ENCODE results near the gene CAMK1.
"Not testable (repeated sequence)": the region's sequence is repeated elsewhere in the genome, so short reads cannot be mapped to it uniquely, and the experiment has no call there.

Gene CAMK1

DNA sequence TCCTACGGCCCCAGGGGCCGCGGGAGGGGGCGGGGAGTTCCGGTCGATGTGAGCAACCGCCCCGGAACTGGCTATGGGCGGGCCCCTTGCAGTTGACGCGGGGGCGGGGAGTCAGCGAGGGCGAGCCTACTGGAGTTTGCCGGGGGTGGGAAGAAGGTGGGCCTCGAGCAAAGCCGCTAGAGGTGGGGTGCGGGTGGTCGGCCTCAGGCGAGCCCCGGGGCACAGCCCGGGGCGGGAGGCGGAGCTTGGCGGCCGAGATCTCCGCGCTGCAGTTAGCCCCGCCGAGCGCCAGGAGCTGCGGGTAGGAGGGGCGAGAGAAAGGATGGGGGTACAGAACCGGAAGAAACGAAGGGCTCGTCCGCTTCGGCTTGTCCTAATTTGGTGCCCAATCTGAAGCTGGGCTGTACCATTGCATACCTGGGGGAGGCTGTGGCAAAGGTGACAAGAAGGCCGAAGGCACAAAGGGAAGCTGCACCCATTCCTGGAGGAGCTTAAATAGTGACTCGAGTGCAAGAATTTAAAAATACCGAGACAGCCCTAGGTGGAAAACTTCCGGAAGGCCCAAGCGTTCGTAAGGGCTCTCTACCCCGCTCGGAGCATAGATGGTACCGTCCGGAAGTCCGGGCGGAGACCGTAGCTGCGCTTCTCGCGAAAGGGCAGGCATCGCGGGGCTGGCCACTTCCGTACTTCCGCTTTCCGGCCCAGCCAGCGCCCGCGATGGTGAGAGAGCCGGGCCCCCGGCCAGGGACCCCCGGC, 22.8 kb upstream of the CAMK1 start, which contains the start of the genes ARPC4 and TADA3:
Gene ARPC4, plus strand, starts transcription at position 678 of the 756 bp plus-strand sequence. Its CDS starts 40 bp downstream, at position 718.
Gene TADA3, minus strand, starts transcription at position 69 of the 756 bp plus-strand sequence. CDS start 1,007 bp downstream, outside the sequence.
- DNase-seq = peak; percentile 91

DNA sequence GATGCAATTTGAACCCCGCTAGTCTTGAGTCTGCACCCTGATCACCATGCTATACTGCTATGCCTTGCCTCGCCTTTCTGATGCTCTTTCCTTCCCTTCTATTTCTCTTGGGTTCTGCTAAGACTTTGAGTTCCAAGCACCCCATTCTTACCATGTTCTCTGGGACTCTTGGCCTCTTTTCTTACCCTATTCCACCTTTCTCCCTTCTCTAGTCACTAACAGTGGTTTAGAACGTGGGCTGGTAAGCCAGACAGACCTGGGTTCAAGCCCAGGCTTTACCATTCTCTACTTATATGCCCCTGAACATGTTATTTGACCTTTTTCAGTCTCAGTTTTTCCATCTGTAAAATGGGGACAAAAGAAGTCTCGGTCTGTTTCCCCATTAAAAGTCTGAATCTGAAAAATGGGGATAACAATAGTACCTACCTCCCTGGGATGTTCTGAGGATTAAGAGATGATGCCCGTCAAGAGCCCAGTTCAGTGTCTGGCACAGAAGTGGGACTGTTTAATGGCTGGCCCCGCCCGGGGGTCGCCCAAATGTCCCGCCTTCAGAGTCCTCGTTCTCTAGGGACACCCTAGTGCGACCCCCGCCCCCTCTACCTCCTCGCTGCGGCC, 22.1 kb upstream of the CAMK1 start:
- no peak for DNase-seq

DNA sequence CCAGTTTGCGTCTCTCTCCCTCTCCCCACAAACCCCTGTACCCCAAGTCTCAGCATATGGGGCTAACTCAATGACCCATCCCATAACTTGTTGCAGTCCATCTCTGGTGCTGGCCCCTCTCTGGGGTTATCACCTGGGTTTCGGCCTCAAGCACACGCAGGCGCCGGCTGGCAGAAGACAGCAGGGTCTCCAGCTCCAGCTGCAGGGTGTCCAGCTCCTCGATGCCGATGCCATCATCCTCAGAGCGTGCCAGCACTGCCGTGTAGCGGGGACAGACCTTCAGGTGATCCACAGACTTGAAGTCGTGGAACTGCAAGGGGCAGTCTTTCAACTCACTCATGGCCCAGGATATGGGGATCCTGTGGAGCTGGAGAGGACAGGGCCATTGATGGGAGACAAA, 21.4 kb upstream of the CAMK1 start:
- no peak for DNase-seq

DNA sequence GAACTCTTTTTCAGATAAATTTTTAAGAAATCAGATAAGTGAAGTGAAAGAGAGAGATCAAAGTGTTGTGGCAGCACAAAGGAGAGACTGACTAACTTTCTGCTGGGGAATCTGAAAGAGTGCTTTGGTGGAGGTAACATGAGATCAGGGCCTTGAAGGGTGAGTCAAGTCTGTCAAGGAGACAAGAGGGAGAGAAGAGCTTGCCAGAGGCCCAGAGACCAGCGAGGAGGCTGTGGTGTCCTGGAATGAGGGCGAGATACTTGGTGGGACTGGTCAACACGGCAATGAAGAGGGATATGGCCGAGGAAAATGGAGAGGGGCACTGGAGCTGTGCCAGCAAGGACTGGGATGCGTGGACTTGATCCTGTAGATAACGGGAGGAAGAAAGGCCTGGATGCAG, 18.0 kb upstream of the CAMK1 start:
- DNase-seq = no peak

DNA sequence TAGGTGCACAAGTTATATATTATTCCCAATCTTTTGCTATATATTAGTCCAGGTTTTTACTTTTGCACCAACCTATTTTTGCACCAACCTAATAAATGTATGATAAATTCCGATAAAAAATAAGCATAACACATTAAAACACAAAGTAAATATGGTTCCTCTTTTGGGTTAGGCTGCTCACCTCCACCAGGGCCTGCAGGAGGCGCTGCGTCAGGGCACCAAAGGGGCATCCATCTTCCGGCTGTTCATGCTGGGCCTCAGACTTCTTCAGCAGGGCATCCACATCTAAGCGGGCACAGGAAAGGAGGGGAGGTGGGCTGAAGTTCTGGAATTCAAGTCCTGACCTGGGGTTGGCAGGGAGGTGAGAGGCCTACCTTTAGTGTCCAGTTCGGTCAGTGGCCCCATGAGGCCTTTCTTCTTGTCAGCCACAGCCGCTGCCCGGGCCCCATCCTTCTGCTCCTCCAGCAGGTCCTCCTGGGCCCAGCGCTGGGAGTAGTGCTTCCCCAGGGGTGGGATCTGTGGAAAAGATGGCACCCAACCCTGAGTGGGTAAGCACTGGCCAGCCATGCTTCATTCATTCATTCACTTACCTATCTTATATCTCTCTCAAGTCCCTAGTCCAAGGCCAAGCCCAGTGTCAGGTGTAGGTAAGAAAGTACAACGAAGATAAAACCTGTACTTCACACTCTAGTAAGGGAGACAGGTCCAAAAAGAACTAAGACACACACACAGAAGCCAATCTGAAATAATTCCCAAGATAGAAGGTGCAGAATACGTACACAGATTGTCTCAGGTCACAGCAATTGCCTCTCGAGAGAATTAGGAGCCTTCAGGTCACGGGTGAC, 17.3 kb upstream of the CAMK1 start:
- DNase-seq = no peak

DNA sequence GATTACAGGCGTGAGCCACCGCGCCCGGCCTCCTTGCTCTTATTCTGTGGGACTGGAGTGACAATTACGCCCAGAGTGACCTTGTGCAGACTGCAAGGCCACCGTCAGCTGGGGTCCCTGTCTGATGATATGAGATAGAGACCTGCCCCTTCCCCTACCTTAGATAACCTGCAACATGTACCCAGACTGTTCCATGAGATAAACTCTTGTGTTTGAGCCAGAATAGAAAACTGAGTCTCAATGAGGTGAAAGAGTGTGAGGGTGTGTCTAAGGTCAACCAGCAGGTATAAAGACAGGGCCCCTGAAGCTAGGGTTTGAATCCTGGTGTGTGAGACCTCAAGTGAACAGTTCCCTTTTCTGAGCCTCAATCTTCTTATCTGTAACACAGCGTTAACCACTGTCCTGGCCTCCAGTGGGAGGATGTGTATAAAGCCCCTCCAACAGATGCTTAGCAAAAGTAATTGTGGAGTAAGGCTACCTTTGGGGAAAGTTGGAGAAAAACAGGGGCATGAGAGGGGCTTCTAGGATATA, 16.5 kb upstream of the CAMK1 start:
- no peak for DNase-seq

DNA sequence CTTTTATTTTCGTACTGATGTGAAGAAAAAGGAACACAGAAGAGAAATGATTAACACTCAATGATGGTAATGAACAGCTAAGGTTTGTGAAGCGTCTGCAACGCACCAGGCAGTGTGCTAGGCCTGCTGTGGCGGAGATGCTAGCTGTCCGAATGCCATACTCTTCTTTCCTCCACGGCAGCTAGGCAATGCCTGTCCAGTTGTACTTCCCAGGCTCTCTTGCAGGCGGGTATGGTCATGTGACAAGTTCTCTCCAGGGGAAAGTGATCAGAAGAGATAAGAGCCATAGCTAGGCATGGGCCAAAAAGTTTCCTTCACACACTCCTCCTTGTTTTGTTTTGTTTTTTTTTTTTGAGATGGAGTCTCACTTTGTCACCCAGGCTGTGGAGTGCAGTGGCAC, 15.9 kb upstream of the CAMK1 start:
- no peak for DNase-seq

DNA sequence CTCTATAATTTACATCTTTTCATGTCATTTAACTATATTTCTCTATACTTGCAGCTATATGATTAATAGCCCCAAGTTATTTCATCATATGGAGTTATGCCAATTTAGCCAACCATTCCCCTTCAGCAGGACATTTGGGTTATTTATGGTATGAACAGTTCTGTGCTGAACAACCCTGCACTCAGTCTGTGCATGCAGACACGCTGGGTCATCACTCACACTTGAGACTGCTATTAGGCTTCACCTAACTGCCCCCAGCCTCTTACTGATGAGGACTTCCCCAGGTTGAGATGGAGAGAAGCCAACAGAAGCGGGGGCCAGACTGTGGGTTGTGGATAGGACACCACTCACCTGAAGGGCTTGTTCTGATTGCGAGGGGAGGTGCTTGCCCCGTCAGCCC, 15.2 kb upstream of the CAMK1 start:
- no peak for DNase-seq

DNA sequence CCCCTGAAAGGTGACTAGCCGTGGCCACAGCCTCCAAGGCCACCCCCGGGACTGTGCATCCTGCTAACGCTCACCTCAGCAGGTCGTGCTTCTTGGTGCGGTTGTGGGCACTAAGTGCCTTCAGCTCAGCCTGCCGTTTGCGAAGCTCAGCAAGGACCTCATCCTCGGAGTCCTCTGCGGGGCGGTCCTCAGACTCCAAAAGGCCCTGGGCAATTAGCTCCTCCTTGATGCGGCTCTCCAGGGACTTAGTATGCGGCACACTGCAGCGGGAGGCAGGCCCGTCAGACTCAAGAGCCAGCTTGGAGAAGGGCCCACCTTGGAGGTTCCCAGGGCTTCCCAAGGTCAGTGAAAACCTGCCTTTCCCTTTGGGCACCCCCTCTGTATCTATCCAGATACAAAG, 14.2 kb upstream of the CAMK1 start:
- no peak for DNase-seq

DNA sequence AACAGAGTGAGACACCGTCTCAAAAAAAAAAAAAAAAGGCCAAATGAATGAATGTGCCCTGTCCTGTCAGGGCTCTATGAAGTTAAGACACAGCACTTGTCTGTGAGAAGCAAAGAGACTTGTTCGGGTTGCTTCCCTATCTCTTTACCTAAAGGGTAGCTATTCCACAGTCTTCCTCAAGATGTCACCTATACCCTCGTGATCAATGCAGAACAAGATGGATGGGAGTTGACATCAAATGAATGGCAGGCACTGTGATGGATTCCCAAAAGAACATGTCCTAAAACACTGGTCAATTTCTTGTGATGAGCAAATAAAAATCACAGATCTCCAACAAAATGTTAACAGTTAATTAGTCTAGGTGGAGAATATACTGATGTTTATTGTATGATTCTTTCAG, 13.0 kb upstream of the CAMK1 start:
- DNase-seq = peak in 1 of 2 donors; percentile 29

DNA sequence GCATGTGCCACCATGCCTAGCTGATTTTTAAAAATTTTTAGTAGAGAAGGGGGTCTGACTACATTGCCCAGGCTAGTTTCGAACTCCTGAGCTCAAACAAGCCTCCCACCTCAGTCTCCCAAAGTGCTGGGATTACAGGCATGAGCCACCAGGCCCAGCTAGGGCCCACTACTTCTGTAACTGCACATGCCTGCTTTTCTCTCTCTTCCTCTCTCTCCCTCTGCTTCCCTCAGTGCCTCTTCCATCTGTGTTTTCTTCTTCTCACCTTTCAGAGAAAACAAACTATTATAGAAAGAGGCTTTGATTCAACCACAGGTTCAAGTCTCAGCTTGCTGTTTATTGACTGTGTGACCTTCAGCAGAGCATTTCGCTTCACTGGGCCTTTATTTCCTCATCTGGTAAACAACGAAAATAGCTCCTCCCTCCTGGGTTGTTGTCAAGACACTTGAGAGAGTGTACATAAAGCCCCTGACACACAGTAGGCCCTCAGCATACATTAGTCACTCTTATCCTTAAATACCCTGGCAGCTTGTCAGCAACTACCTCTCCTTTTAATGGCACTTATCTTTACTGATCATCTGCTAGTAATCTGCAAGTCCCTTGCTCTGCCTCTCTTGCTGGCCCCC, 12.3 kb upstream of the CAMK1 start:
- no peak for DNase-seq

DNA sequence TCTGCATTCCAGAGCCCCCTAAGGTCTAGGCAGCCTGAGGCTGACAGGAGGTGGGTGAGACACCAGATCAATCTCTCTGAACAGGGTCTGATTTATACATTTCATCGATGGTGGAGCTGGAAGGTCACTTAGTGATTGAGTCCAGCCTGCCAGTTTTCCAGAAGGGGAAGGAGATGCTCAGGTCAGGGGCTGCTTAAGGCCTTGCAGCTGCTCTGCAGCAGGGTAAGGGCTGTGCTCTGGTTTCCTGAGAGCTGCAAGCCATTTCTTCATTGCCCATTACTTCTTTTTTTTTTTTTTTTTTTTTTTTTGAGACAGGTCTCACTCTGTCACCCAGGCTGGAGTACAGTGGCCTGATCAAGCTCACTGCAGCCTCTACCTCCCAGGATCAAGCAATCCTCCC, 11.8 kb upstream of the CAMK1 start:
- no peak for DNase-seq

DNA sequence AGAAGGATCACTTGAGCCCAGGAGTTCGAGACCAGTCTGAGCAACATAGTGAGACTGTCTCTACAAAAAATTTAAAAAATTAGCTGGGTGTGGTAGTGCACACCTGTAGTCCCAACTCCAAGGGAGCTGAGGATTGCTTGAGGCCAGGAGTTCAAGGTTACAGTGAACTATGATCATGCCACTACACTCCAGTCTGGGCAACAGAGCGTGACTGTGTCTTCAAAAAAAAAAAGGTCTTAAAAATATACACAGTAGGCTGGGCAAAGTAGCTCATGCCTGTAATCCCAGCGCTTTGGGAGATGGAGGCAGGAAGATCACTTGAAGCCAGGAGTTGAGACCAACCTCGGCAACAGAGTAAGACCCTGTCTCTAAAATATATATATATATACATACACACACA, 11.2 kb upstream of the CAMK1 start:
- DNase-seq = no peak

DNA sequence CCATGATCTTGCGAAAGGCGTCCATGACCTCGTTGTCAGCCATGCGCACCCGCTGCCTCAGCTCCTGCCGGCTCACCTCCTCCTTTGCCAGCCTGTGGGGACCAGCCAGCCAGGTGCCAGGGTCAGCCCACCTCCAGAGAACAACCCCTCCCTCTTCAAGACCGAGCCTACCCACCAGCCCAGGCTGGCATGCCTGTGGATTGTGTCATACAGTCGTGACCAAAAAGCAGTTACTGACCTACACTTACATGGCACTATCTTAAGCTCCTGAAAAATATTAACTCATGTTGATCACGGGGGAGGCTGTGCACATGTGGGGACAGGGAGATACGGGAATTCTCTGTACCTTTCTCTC, 10.7 kb upstream of the CAMK1 start:
- no peak for DNase-seq

DNA sequence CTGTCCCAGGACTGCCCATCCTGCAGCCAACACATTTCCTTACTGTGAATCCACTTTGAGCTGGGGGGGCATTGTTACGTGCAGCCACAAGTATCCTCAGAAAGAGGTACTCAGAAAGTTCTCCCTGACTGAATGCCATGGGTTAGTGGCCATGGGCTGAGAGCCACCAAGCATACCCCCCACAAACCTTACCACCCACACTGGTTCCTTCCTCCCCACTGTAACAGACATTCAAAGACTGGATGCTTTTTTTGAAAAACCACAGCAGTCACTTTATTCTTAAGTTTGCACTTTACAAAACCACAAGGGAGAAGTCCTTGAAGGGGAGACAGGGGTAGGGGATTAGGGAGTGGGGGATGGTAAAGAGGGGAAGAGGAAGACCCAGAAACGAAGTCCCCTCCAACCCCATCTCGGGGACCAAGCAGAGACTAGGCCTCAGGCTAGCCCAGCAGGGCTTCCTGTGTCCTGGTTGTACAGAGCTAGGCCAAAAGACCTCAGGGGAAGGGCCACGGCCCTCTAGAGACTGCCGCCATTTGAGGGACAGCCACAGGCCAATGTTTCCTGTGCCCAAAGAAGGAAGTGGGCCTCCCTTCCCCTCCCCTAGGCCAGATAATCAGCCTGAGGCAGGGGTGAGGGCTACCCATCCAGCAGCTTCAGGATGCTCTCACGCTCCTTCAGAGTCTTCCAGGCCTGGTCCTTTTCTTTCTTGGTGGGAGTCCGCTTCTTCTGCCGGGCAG, 10.1 kb upstream of the CAMK1 start:
- peak; percentile 37 to 44 for DNase-seq

DNA sequence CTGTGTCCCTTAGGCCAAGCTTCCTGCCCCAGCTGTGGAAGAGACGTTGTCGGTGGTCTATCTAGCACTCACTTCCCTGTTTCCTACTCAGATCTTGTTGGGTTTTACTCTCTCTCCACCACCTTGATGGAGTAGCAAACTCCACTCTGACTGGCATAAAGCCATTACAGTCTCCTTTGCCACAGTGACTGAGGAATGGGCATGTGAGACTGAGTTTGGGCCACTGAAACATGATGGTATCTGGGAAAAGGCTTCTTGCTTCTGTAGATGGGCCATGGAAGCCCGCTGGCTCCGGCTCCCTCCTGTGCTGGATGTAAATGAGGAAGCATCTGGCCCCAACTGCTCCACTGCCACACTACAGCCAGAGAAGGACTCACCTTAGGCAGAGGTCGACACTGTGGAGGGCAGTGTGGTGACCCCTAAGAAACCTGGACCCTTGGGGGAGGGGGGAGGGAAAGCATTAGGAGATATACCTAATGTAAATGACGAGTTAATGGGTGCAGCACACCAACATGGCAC, 9.4 kb upstream of the CAMK1 start:
- no peak for DNase-seq

DNA sequence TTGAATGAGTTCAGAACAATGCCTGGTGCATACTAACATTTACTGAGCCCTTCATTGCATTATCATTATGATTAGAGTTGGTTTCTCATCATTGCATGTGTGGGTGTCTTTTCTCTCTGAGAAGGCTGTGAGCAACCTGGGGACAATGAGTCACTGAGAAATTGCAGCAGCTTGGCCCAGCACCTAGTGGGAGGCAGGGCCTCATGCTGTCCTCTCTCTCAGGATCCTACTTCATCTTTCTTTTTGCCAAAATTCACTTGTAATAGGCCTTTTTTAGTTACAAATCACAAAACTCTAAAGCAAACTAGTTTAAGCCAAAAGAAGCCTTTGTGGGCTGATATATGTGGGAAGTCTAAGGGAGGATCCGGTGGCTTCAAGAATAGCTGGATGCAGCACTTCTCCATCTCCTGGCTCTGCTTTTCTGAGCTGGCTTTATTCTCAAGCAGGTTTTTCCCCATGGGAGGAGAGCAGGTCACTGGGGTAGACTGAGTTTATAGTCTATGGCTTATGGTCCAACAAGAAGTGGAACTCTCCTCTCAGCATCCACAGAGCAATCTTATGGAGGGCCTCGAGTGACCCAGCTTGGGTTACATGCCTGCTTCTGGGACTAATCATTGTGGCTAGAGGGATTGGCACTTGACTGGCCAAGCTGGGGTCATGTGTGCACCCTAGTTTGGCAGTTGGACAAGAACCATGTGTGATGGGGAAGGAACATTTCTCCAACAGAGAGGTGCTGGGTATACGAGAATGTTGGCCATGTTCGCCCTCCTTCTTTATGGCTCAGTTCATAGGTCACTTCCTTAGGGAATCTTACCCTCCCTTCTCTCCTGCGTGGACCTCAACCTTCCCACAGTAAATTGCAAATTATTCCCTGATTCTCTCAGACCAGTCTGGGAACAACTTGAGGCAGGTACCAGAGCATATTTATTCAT, 8.7 kb upstream of the CAMK1 start:
- DNase-seq = no peak

DNA sequence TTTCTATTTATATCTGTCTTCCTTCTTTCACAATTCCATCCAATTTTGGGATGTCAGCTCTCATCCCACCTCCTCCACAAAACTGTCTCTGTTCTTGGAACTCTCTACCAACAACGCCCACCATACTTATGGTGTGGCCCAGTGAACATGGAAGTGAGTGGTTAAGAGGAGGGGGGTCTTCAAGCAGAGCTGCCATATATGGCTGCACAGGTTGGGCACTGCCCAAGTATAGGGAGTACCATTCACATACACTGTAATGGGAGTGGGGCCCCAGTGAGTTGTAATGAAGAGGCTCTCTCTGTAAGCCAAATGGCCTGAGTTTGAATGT, 7.9 kb upstream of the CAMK1 start:
- no peak for DNase-seq

DNA sequence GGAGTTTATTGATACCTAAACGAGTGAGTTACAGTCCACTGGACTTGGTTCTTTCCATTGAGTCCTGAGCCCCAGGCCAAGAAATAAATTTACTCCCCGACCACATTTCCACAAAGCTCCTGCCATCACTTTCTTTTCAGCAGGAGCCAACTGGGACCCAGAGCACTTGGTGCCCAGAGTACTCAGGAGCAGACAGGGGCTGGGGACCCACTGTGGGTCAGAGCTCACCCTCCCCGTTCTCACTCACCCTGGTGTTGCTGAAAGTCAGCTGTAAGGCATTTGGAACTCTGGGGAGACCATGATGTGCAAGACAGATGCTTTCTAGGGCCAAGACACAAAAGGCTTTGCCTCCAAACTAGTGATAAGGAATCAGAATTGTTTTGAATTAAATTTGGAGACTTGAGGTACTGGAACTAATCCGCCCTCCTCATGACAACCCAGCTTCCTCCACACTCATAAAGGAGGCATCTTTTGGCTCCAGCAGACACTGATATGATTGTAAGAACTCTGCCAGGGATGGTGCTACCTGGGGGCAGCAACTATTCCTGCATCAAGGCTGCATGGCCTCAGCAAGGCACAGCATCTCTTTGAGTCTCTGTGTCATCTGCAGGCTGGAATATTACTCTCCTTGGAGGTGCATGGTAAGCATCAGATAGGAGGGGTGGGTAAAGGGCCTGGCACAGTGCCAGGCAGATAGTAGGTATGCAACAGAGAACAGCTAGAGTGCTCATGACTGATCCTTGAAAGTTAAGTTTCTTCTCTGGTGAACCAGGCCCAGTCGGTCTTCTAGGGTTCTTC, 7.3 kb upstream of the CAMK1 start:
- DNase-seq = no peak

DNA sequence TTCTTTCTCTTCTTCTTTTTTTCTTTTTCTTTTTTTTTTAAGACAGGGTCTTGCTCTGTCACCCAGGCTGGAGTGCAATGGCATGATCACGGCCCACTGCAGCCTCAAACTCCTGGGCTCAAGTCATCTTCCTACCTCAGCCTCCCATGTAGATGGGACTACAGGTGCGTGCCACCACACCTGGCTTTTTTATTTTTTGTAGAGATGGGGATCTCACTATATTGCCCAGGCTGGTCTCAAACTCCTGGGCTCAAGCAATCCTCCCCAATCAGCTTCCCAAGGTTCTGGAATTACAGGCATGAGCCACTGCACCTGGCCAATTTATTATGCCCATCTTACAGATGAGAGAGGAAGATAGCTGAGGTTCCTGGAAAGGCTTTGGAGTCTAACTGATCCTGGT, 1.3 kb upstream of the CAMK1 start:
- not testable (repeated sequence) for DNase-seq
